ENCODE data around the gene ATP2B3.

The ATP2B3 gene

GRCh38 chrX:153539171-153539978, 21.9 kb downstream of the ATP2B3 start:
- peak; percentile 51 for DNase-seq

GRCh38 chrX:153539979-153540358, 22.5 kb downstream of the ATP2B3 start:
- DNase-seq, result no peak

- DNase-seq, result no peak
Measured at GRCh38 chrX:153544727-153545126, 27.3 kb downstream of the ATP2B3 start.

- DNase-seq, result no peak
Measured at GRCh38 chrX:153546386-153546785, 28.9 kb downstream of the ATP2B3 start.

- no peak for DNase-seq
Measured at GRCh38 chrX:153547195-153547594, 29.8 kb downstream of the ATP2B3 start.

- DNase-seq, result no peak
Measured at GRCh38 chrX:153549231-153549630, 31.8 kb downstream of the ATP2B3 start.

GRCh38 chrX:153549807-153550206, 32.4 kb downstream of the ATP2B3 start:
- DNase-seq, result no peak

GRCh38 chrX:153551135-153551534, 33.7 kb downstream of the ATP2B3 start:
- no peak for DNase-seq

GRCh38 chrX:153554519-153555167, 37.2 kb downstream of the ATP2B3 start:
- DNase-seq, result peak; percentile 50

- no peak for DNase-seq
Measured at GRCh38 chrX:153556767-153557166, 39.3 kb downstream of the ATP2B3 start.

GRCh38 chrX:153557618-153558355, 40.3 kb downstream of the ATP2B3 start:
- no peak for DNase-seq

- DNase-seq, result no peak
Measured at GRCh38 chrX:153560000-153560399, 42.6 kb downstream of the ATP2B3 start.

GRCh38 chrX:153560466-153560865, 43.0 kb downstream of the ATP2B3 start:
- DNase-seq, result no peak

- no peak for DNase-seq
Measured at GRCh38 chrX:153561337-153561736, 43.9 kb downstream of the ATP2B3 start.

- no peak for DNase-seq
Measured at GRCh38 chrX:153562546-153562945, 45.1 kb downstream of the ATP2B3 start.

GRCh38 chrX:153564047-153564606, 46.7 kb downstream of the ATP2B3 start:
- no peak for DNase-seq

- DNase-seq, result no peak
Measured at GRCh38 chrX:153565996-153566580, 48.6 kb downstream of the ATP2B3 start.

- DNase-seq, result no peak
Measured at GRCh38 chrX:153568451-153569011, 51.1 kb downstream of the ATP2B3 start.

GRCh38 chrX:153569475-153569874, 52.0 kb downstream of the ATP2B3 start:
- DNase-seq, result no peak

- no peak for DNase-seq
Measured at GRCh38 chrX:153571534-153571908, 54.1 kb downstream of the ATP2B3 start.

GRCh38 chrX:153572601-153573000, 55.2 kb downstream of the ATP2B3 start:
- no peak for DNase-seq

- DNase-seq, result no peak
Measured at GRCh38 chrX:153573984-153574383, 56.5 kb downstream of the ATP2B3 start.
